H1 (cell line): Measurements from ENCODE around the gene GPR141. TPM values are rescaled to one million over a fixed set of nuclear protein-coding genes. Genes with fewer than 3 reads are reported as not detected.

Experiments
- CTCF ChIA-PET: fragments of 300-600 bp; sonication (Branson Sonifier 250); formaldehyde crosslinking; loops from one replicate; lab custom pipeline; 2021; ENCODE audit not compliant: partially characterized antibody; lab: Charles Lee
- POLR2A ChIA-PET: fragments of 300-600 bp; sonication (Branson Sonifier 250); formaldehyde crosslinking; loops from one replicate; lab custom pipeline; 2021; ENCODE audit warnings: inconsistent platforms; ENCODE audit not compliant: partially characterized antibody; lab: Charles Lee
- DNase-seq, 2 experiments: peaks; one replicate each; pipeline versions ENCODE4 v3.0.0 to v3.0.0-alpha.2; 2010 to 2022; ENCODE audit warnings: low spot score in 2 of 2, low read depth in 1 of 2, mixed read lengths in 1 of 2
- FAIRE-seq: peaks from 2 replicates; lab custom pipeline; 2011; peaks lifted over from hg19 to GRCh38; lab: Jason Lieb, UNC
- H2AFZ ChIP-seq: 2 replicates; pipeline ENCODE4 v1.8.1; 2012; ENCODE audit warnings: low read length, inconsistent platforms
- H2AK5ac ChIP-seq: 2 replicates; pipeline ENCODE4 v1.6.1; 2013; ENCODE audit warnings: low read depth, low read length
- H2BK120ac ChIP-seq: replicated peaks from 2 replicates; pipeline ENCODE3; 2013; ENCODE audit warnings: low read depth, low read length, inconsistent platforms
- H2BK12ac ChIP-seq: 2 replicates; pipeline ENCODE4 v1.6.1; 2013; ENCODE audit warnings: low read depth, low read length
- H2BK15ac ChIP-seq: 2 replicates; pipeline ENCODE4 v1.6.1; 2013; ENCODE audit warnings: low read length
- H2BK20ac ChIP-seq: 2 replicates; pipeline ENCODE4 v1.6.1; 2013; ENCODE audit warnings: low read length
- H2BK5ac ChIP-seq: 2 replicates; pipeline ENCODE4 v1.6.1; 2013; ENCODE audit warnings: low read depth, low read length
- H3K14ac ChIP-seq: 2 replicates; pipeline ENCODE4 v1.6.1; 2013; ENCODE audit warnings: inconsistent platforms; ENCODE audit not compliant: insufficient read length
- H3K18ac ChIP-seq: 2 replicates; pipeline ENCODE4 v1.6.1; 2013; ENCODE audit warnings: low read length; ENCODE audit errors: extremely low read depth
- H3K23ac ChIP-seq: 2 replicates; pipeline ENCODE4 v1.6.1; 2013; ENCODE audit warnings: inconsistent platforms; ENCODE audit not compliant: insufficient read length
- H3K23me2 ChIP-seq: 2 replicates; pipeline ENCODE4 v1.6.1; 2013; ENCODE audit warnings: low read depth, low read length
- H3K27ac ChIP-seq: 2 replicates; pipeline ENCODE4 v1.6.1; 2011; ENCODE audit warnings: low read depth, low read length, inconsistent platforms
- H3K27me3 ChIP-seq, 4 experiments: replicated peaks in 1 of 4; 1 replicate in 1 of 4; 2 replicates in 3 of 4; pipeline versions ENCODE4 v1.6.1 to v1.8.1; 2011 to 2013; ENCODE audit warnings: low read length in 3 of 4, mild to moderate bottlenecking in 3 of 4, inconsistent platforms in 2 of 4, mixed read lengths in 2 of 4, moderate library complexity in 1 of 4; ENCODE audit not compliant: control insufficient read depth in 3 of 4, insufficient read depth in 3 of 4; ENCODE audit errors: extremely low read depth in 1 of 4
- H3K36me3 ChIP-seq, 4 experiments: 2 replicates each; pipeline versions ENCODE4 v1.6.1 to v1.8.1; 2011 to 2013; ENCODE audit warnings: mild to moderate bottlenecking in 4 of 4, low read length in 3 of 4, moderate library complexity in 2 of 4, control low read depth in 1 of 4, inconsistent platforms in 1 of 4; ENCODE audit not compliant: insufficient read depth in 4 of 4, control insufficient read depth in 2 of 4
- H3K4ac ChIP-seq: replicated peaks from 2 replicates; pipeline ENCODE3; 2013; ENCODE audit warnings: low read length, low read depth, mixed read lengths, inconsistent platforms; ENCODE audit not compliant: insufficient read length
- H3K4me1 ChIP-seq, 4 experiments: replicated peaks in 1 of 4; 1 replicate in 1 of 4; 2 replicates in 3 of 4; pipeline versions ENCODE4 v1.6.1 to v1.8.1; 2011 to 2013; ENCODE audit warnings: low read length in 3 of 4, inconsistent platforms in 2 of 4, mixed read lengths in 1 of 4; ENCODE audit not compliant: insufficient read depth in 4 of 4, control insufficient read depth in 3 of 4
- H3K4me2 ChIP-seq, 2 experiments: 2 replicates each; pipeline versions ENCODE4 v1.6.1 to v1.8.1; 2011 to 2013; ENCODE audit warnings: low read depth in 2 of 2, low read length in 2 of 2, control low read depth in 1 of 2, inconsistent platforms in 1 of 2, mild to moderate bottlenecking in 1 of 2; ENCODE audit not compliant: insufficient read depth in 1 of 2
- H3K4me3 ChIP-seq, 4 experiments: fragments of 200-600, 300-600 bp in 1 of 4; sonication (generic), shearing (Covaris generic), sonication (Bioruptor Twin) in 1 of 4; 2 replicates each; pipeline versions ENCODE4 v1.5.1 to v1.8.1; 2011 to 2016; ENCODE audit warnings: low read length in 4 of 4, low read depth in 3 of 4, control low read depth in 2 of 4, inconsistent platforms in 2 of 4, mild to moderate bottlenecking in 2 of 4, mixed read lengths in 1 of 4, moderate library complexity in 1 of 4; ENCODE audit not compliant: insufficient read depth in 2 of 4; ENCODE audit errors: extremely low read depth in 1 of 4
- H3K56ac ChIP-seq: replicated peaks from 2 replicates; pipeline ENCODE3; 2013; ENCODE audit warnings: low read depth, mild to moderate bottlenecking, mixed read lengths, low read length, inconsistent platforms; ENCODE audit not compliant: insufficient read length
- H3K79me1 ChIP-seq: 2 replicates; pipeline ENCODE4 v1.6.1; 2013; ENCODE audit warnings: low read depth, low read length, control low read depth
- H3K79me2 ChIP-seq, 2 experiments: 2 replicates each; pipeline versions ENCODE4 v1.6.1 to v1.8.1; 2012 to 2013; ENCODE audit warnings: low read length in 2 of 2, mild to moderate bottlenecking in 2 of 2, inconsistent platforms in 1 of 2; ENCODE audit not compliant: insufficient read depth in 2 of 2, control insufficient read depth in 1 of 2
- H3K9ac ChIP-seq, 4 experiments: replicated peaks in 1 of 4; 1 replicate in 1 of 4; 2 replicates in 3 of 4; pipeline versions ENCODE4 v1.6.1 to v1.8.1; 2011 to 2013; ENCODE audit warnings: low read depth in 3 of 4, low read length in 3 of 4, control low read depth in 2 of 4, mild to moderate bottlenecking in 2 of 4, moderate library complexity in 2 of 4, inconsistent platforms in 1 of 4; ENCODE audit errors: extremely low read depth in 1 of 4
- H3K9me3 ChIP-seq, 2 experiments: 2 replicates each; pipeline versions ENCODE4 v1.6.1 to v1.8.1; 2012 to 2013; ENCODE audit warnings: mild to moderate bottlenecking in 2 of 2, moderate library complexity in 2 of 2, control low read depth in 1 of 2, inconsistent platforms in 1 of 2, low read depth in 1 of 2, low read length in 1 of 2, mixed read lengths in 1 of 2; ENCODE audit not compliant: insufficient read depth in 2 of 2
- H4K20me1 ChIP-seq, 2 experiments: replicated peaks in 1 of 2; 2 replicates each; pipeline versions ENCODE3 to v1.8.1; 2011 to 2013; ENCODE audit warnings: inconsistent platforms in 2 of 2, low read length in 2 of 2, mild to moderate bottlenecking in 1 of 2; ENCODE audit not compliant: insufficient read depth in 2 of 2, control insufficient read depth in 1 of 2
- H4K5ac ChIP-seq: 2 replicates; pipeline ENCODE4 v1.6.1; 2013; ENCODE audit warnings: low read length, low read depth, mixed read lengths, inconsistent platforms; ENCODE audit not compliant: insufficient read length
- H4K8ac ChIP-seq: 2 replicates; pipeline ENCODE4 v1.8.0; 2013; ENCODE audit warnings: mild to moderate bottlenecking, moderate library complexity, low read length, inconsistent platforms; ENCODE audit not compliant: insufficient read depth; ENCODE audit errors: extremely low read depth
- H4K91ac ChIP-seq: replicated peaks from 2 replicates; pipeline ENCODE3; 2013; ENCODE audit warnings: low read length, mixed read lengths, inconsistent platforms; ENCODE audit not compliant: insufficient read length
- POU5F1 ChIP-seq: IDR thresholded peaks from 2 replicates; pipeline ENCODE4 v1.6.1; 2011; ENCODE audit warnings: low read depth, mild to moderate bottlenecking, low read length, moderate library complexity
- YY1 ChIP-seq: IDR thresholded peaks from 2 replicates; pipeline ENCODE4 v1.6.1; 2011; ENCODE audit warnings: low read depth, mild to moderate bottlenecking, low read length
- WGBS, 2 experiments: shearing (Covaris generic) in 1 of 2; methylation state at CpG; one replicate each; pipeline versions ENCODE4 v1.1.6 to v1.1.7; 2013 to 2015; ENCODE audit warnings: low lambda C conversion rate in 2 of 2, mixed read lengths in 2 of 2, inconsistent platforms in 1 of 2, low coverage in 1 of 2, missing lambda C conversion rate in 1 of 2; ENCODE audit not compliant: insufficient replicate concordance in 2 of 2, insufficient coverage in 1 of 2, insufficient read length in 1 of 2; ENCODE audit errors: extremely low coverage in 1 of 2, missing lambda C conversion rate in 1 of 2; 5-methylcytosine and 5-hydroxymethylcytosine counted together
- polyA plus RNA-seq, 7 experiments: library from polyadenylated mRNA; depleted of rRNA in 3 of 7; stranded (reverse) in 5 of 7; unstranded in 2 of 7; fragments of >200 nt in 5 of 7; fragments of 200-250 nt in 2 of 7; gene quantifications; 1 replicate in 5 of 7; 2 replicates in 1 of 7; 4 replicates in 1 of 7; pipeline versions ENCODE4 v1.2.1 to v1.2.3, GENCODE V29; 2011 to 2013; ENCODE audit warnings: missing spikeins in 2 of 7, mixed read lengths in 2 of 7
- total RNA-seq: library from RNA; stranded (reverse); fragmentation: NEBNext Ultra II Directional; extraction: Animal tissue kit (Norgen Biotek cat#: 25700); gene quantifications from 2 replicates; pipeline ENCODE4 v1.2.1, GENCODE V29; 2021

GPR141 gene
- total and polyA plus RNA-seq, 2 of the 8 experiments (the other 6 are each of a cell fraction or from before 2014, with no cell fraction given) = 0.45 to 1.0 TPM

DNA sequence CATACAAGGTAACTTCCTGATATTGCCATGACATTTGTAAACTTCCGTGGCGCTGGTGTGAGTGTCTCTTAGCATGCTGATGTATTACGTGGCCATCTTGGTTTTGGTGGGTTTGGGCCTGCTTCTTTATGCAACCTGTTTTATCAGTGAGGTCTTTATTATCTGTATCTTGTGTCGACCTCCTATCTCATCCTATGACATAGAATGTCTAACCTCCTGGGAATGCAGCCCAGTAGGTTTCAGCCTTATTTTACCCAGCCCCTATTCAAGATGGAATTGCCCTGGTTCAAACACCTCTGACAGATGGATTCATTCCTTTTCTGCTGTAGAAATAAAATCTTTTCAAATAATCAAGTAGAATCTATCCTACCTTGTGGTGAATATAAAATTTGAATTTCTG is 23.0 kb upstream of the GPR141 start:
- Histone ChIP-seq H3K4ac (no peak overlapping the region), H3K79me1 (no peaks in the 10 kb centered on the region), H2BK12ac (no peak overlapping the region), H3K27ac (no peak overlapping the region), H3K4me3 (no peak overlapping the region), H3K56ac (no peak overlapping the region), H3K79me2 (no peaks in the 10 kb centered on the region), H3K18ac (no peak overlapping the region), H2BK120ac (no peak overlapping the region), H2AK5ac (no peak overlapping the region), H3K4me1 (peaks cover 2 to 10% (median 7%) of the 10 kb centered on the region in 4 experiments; a peak in 4 of 7 replicates), H2AFZ (no peak overlapping the region), H3K23me2 (no peaks in the 10 kb centered on the region; the same call in 1 of the 2 replicates), H4K20me1 (no peaks in the 10 kb centered on the region), H3K14ac (no peak overlapping the region), H3K36me3 (no peaks in the 10 kb centered on the region), H2BK15ac (no peak overlapping the region), H2BK5ac (no peak overlapping the region), H4K91ac (no peak overlapping the region), H2BK20ac (no peak overlapping the region), H3K23ac (no peak overlapping the region), H4K8ac (no peak overlapping the region), H3K4me2 (no peak overlapping the region), H4K5ac (no peak overlapping the region), H3K9ac (no peak overlapping the region), H3K27me3 (no peaks in the 10 kb centered on the region), H3K9me3 (no peaks in the 10 kb centered on the region)
- CTCF ChIA-PET = interaction anchor here (0.9 kb wide), 1 partner anchor 23 kb away, joined by 3 read pairs; the partner anchor contains the start of gene GPR141
- DNase-seq (no peak), FAIRE-seq (no peak)
- 0 out of 2 replicates have a peak, but pooled peaks have one; percentile 16 for TF ChIP-seq YY1
- no peak for TF ChIP-seq POU5F1
- POLR2A ChIA-PET = no interaction called here
- 89% methylated on average over 4 of the region's 4 CpGs; no CpG with 5 or more reads in 1 of the 2 experiments for WGBS, 2 experiments
